Right kidney (tissue), 1 donor: ENCODE measurements around the gene MRTFB.
A peak's percentile ranks its signal among the peaks of the same experiment; 100 is the strongest.

Experiments used
- DNase-seq: peaks from one replicate; pipeline ENCODE4 v3.0.0-alpha.2; 2016

Gene MRTFB

DNA sequence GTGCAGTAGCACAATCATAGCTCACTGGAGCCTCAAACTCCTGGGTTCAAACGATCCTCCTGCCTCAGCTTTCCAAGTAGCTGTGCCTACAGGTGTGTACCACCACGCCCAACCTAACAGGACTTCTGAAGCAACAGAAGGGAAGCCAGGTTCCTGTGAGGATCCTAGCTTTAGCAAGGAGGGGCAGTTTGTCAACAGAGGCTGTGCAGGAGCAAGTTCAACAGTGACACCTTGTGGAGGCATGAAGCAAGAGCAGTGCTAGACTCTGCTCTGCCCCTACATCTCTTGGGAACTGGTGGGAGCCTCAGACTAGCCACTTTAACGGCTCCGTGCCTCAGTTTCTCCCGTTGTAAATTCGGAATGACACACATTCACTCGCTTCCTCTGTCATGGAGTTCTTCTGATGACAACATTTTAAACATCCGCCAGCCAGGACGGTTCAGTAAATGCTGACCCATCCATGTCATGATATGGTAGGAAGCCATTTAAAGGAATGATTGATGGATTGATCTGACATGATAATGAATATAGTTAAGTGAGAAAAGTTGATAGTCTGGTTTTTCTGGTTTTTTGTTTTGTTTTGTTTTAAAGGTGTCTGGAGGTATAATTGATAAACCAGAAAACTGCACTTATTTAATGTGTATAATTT lies 218.7 kb downstream of the MRTFB start:
- no peak for DNase-seq

DNA sequence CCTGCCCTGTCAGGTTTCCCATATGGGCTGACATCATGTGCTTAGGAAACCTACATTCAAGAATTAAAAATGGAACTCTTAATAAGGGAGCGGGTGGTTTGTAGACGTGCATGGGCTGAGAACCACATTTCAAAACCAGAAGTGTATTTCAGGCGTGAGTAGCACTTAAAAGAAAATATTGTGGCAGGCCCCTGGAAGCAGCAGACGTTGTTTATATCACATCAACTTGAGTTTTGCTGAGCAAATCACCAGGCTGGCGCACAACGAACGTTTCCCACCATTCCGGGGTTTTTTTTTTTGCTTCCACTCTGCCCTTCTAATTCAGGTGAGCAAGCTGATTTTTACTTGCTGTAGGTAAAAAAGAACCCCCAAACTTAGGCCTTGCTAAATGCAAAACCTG lies 220.2 kb downstream of the MRTFB start:
- DNase-seq: no peak

DNA sequence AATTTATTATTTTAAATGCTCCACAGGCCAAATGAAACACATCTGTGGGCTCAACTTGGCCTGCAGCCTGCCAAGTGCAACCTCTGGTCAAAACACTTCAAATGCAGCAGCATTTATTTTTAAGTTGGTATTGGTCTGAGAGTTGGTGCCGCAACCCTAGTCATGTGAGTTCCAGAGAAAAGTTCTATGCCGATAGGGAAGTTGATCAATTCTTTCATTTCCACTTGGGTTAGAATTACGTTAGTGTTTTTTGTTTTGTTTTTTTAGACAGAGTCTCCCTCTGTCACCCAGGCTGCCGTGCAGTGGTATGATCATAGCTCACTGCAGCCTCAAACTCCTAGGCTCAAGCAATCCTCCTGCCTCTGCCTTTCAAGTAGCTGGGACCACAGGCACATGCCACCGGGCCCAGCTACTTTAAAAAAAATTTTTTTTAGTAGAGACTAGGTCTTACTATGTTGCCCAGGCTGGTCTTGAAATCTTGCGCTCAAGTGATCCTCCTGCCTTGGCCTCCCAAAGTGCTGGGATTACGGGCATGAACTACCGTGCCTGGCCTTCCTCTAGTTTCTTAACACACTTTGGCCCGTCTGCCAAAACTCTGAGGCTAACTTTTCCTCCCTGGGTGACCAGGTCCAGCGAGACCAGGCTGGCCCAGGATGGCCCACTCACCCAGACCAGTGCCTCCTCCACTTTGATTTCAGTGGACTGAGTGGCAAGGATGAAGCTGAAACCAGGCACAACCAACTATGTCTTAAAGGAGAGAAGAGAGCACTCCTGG lies 221.1 kb downstream of the MRTFB start:
- no peak for DNase-seq

DNA sequence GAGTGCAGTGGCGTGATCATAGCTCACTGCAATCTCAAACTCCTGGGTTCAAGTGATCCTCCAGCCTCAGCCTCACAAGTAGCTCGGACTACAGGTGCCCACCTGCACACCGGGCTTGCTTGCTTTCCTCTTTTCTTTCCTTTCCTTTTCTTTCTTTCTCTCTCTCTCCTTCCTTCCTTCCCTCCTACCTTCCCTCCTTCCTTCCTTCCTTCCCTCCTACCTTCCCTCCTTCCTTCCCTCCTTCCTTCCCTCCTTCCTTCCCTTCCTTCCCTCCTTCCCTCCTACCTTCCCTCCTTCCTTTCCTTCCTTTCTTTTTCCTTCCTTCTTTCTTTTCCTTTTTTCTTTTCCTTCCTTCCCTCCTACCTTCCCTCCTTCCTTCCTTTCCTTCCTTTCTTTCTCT lies 225.5 kb downstream of the MRTFB start:
- no peak for DNase-seq

DNA sequence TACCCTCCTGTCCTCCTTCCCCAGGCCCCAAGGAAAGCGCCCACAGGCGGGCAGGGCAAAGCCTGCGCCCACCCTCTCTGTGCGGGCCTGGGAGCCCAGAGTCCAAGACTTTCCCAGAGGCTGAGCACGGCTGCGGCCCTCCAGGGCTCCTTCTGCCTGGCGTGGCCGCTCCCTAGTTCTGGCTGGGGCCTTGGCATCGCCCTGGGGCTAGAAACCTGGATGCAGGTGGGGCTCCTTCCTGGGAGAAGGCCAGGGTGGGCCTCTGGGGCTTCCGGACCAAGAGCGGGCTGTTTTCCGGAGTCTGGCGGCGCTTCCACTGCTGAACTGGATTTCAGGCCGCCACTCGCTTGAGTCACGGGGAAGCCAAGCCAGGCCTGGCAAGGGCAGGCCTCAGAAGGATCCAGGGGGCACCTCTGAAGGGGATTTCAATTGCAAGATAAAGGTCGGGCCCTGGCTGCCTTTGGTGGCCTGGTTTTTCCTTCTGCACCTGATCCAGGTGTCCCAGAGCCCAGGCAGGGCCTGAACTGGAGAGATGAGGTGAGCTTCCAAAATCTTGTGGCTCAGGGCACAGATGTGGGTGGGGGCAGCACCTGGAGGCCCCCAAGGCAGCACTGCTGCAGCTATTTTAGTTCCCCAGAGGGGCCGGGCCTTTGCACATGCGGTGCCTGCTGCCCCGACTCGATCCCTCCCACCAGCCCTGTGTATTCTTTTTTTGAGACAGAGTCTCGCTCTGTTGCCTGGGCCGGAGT lies 227.4 kb downstream of the MRTFB start:
- DNase-seq: no peak

DNA sequence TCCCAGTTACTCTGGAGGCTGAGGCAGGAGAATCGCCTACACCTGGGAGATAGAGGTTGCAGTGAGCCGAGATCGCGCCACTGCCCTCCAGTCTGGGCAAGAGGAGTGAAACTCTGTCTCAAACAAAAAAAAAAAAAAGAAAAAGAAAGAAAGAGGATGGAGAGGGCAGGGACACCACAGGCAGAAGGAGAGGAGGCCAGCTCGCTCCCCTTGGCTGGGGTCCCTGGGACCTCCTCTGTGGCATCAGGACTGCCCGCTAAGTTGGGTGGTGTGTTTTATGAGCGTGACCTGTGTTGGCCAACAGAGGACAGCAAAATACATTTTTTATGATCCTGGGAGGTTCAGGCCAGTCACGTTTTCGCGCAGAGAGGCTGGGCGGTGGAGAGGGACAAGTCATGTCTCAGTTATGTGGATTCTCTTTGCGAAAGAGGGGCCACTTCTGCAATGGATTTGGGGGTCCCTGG lies 229.6 kb downstream of the MRTFB start:
- peak; percentile 35 for DNase-seq

DNA sequence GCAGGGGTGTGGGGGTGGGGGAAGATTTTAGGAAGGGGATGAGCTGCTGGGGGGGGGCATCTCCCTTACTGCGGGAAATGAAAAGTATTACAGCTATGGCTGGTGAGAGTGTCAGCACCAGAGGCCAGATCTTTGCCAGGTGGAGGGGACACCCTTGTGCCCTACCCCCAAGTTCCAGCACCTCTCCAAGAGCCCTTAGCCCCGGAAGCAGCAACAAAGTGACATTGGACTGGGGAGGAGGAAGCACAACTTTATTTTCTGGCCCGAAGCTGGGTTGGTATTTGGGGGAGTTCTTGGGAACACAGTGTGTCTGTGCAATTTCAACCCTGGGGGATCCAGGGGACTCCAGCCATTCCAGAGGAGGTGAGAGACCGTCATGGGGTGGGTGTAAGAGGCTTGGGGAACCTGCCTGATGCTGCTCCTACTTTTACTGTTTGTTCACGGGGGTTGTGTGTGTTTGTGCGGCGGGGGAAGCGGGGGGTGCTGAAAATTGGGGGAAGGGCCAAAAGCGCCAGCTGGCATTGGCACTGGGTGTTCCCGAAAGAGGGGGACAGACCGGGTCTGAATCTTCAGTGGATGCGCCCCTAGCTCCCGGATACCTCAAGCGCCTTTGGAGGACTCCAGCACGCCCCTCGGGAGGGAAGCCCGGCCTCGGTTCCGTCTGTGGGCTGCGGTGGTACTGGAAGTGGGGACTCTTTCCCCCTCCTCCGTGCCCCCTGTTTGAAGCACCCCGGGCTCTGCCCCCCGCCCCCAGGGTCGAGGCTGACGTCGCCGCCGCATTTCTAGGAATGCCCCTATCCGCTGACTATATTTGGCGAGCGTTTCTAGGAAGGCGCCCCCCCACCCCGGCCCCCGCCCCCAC lies 230.3 kb downstream of the MRTFB start:
- DNase-seq: peak; percentile 37

DNA sequence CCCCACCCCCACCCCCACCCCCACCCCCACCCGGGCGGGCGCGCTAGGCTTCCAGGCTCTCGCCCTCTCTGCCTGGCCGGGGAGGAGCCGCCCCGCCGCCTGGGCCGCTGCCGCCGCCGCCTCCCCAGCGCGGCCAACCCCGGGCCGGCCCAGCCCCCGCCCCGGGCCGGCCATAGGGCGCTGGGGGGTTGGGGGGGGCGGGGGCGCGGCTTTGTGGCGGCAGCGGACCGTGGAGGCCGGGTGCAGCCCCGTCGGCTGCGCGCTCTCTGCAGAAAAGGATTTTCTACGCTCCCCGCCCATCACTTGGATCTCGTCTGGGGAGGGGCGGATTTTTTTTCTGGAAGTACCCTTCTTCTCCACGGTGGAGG lies 230.9 kb downstream of the MRTFB start:
- DNase-seq: no peak

DNA sequence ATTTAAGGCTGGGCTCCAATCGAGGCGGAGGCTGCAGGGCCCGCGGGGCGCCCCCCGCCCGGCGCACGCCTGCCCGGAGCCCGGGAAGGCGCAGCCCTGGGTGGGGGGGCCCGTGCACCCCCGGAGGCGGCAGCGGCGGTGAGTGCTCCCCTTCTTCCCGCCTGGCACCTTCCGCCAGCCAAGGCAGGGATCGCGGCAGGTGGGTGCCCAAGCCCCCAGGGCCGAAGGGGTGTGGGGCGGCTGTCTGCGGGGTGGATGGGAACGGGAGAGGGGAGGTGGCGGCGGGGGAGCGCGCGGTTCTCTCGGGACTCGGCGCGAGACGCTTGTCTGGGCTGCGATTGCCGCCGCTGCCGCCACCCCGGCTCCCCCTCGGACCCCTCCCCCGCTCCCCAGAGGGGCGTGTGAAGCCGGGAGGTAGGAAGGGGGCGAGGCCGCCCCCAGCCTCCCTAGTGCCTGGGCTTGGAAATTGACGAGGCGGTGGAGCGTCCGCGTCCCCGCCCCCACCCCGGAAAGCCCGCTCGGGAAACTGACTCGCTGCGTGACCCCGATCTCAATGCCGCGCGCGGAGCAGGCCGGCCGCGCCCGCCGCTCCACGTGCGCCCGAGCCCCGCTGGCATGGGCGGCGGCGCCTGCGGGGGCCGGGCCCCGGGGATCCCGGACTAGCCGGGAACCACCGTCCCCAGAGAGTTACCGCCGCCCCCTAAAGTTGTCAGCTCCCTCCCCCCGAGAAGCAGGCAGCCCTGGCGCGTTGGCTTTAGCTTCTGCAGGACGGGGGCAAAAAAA lies 231.5 kb downstream of the MRTFB start:
- DNase-seq: peak; percentile 79

DNA sequence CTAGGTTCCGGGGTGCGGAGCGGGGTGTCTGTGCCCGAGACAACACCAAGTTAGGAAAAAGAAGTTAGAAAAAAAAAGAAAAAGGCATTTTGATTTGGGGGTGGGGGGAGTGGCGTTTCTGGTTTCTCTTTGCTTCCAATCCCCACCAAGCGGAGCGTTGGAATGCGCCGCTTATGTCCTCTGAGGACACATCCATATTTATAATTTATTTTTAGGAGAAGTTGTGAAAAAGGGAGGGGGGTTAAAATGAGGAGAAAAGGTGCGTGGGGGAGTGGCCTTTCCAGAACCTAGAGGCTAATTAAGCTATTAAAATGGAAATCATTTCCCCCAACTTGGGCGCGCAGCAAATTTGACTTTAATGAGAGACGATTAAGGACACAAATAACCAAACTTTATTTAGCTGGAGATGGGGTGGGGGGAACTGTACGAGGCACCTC lies 232.1 kb downstream of the MRTFB start:
- no peak for DNase-seq

DNA sequence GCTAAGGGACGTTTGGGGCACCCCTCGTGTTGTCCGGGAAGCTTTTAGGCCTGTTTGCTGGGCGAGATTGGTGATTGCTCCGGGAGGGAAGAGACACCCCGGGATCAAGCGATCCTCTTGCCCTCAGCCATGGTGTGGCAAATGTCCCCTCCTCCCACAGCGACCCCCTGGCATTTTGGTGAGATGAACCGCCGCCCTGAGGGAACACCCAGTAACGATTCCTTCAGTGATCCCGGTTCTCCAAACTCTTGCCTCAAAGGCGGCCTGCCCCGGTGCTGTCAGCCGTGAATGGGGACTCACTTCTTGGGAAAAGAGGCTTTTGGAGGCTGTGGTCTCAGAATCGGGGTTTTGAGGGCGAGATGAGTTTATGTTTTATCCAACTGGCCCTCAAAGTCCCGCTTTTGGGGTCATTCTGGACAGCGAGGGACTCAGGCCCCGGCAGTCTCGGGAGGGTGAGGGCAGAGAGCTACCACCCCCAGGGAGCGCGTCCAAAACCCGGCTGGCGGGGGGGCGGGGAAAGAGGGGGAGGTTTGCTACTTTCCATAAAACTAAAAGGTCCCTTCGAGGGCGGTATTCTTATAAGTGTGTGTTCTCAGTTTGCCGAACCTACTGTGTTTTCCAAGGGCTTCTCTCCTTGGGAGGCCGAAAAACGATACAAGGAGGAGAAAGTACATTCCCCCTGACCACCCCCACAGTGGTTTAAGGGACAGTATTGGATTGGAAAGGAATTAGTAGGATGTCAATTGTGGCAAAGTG lies 232.7 kb downstream of the MRTFB start:
- DNase-seq: peak; percentile 49

DNA sequence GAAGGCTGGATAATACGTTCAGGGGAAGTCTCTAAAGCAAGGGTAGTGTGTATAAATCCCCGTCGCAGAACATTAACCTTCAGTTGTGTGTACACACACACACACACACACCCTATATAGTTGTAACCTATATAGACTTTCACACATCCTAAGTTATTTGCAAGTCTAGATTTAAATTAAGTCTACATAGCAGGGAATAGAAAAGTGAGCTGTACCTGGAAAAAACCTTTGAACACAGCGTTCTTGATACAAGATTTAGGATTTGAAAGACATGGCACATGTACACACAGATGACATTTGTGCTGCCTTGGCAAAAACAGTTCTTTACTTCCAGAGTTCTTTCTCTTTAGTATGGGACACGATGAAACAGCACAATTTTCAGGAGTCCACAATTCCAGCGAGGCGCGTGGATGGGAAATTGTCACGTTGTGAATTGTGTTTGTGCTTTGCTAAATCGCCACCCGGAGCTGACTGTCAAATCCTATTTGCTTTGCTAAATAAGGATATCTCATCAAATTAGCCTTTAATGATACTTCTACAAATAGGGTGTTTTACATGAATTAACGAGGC lies 233.9 kb downstream of the MRTFB start:
- no peak for DNase-seq

DNA sequence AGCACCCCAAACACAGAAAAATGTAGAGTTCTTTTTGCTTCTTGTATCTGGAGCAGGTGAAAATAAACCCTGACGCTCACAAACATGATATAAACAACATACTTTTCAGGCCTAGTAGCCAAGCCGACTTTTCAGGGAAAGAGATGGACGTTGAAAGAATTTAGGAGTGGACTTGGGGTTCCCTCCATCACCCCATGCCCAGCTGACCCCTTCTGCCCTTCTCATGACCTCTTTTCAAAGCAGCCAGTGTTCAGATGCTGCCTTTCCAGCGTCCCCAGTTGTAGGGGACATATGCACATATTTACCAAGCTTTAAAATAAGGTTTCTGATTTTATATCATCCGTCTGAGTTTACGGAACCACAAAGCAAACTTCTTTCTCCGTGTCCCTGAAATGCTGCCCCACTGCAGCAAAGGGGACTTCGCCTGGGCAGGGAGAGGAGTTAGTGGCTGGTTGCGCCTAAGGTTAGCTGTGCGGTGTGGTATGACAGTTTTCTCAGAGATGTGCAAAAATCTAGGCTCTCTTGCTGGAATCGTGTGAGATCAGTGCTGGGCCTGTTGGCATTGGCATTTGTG lies 235.5 kb downstream of the MRTFB start:
- no peak for DNase-seq

DNA sequence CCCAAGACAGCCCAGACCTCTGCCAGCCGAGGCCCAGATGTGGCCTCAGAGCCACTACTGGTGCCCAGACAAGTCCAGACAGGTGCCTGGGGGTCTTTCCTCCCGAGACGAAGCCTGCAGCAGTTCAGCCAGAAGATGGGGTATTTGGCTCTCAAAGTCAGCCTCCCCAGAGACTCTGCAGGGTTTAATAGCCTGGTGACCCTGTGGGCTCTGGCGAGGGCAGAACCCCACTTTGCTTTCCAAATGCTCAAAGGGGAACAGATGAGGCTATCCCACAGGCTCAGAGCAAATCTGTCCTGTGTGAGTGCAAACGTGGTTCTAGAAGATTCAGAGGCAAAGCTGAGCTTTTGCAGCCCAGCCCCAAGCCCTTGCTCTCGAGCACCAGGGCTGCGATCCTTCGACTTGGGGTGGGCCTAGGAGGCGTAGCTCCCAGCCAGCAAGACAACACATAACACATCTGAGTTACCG lies 236.0 kb downstream of the MRTFB start:
- DNase-seq: no peak

DNA sequence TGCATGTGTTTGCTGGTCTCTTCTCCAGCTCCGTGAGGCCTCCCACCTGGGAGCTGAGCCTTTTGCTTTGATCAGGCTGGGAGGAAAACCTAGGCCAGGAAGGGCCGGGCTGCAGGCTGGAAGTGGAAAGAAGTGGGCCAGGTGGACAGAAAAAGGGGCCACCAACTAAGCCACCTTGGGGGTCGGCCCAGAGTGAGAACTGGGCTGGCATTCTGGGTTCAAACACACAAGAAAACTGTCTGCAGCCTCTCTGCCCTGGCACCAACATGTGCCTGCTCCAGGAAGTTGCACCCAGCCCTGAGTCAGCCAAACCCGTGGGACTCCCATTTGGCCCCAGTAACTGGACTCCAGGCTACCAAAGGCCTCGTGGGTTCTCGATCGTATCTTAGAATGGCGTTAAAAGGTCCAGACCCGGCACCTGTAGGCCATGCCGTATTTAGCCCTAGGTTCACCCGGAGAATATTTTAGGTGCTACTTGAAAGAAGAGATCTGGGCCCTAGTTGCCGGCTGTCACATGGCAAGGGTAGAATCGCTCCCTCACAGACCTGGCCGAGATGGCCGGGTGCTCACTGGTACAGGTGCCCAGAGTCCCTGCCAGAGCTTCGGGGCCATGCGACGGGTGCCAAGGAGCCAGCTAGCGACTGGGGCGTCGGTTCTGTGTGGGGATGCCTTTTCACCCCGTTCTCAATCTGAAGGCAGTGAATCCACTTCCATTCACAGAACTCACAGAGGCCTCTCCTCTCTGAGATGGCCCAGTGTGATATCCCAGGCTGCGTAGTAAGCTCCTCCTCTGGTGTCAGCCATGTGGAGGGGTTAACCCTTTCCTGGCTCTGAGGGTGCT lies 236.6 kb downstream of the MRTFB start:
- DNase-seq: no peak

DNA sequence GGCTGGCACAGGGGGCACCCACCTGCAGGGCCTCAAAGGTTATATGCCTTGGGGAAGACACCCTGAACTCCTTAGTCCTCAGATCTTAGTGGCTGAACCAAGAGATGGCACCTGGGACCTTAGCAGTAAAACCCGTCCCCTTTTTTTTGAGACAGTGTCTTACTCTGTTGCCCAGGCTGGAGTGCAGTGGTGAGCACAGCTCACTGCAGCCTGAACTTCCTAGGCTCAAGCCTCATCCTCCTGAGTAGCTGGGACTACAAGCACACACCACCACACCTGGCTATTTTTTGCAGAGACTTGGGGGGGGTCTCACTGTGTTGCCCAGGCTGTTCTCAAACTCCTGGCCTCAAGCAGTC lies 237.2 kb downstream of the MRTFB start:
- no peak for DNase-seq

DNA sequence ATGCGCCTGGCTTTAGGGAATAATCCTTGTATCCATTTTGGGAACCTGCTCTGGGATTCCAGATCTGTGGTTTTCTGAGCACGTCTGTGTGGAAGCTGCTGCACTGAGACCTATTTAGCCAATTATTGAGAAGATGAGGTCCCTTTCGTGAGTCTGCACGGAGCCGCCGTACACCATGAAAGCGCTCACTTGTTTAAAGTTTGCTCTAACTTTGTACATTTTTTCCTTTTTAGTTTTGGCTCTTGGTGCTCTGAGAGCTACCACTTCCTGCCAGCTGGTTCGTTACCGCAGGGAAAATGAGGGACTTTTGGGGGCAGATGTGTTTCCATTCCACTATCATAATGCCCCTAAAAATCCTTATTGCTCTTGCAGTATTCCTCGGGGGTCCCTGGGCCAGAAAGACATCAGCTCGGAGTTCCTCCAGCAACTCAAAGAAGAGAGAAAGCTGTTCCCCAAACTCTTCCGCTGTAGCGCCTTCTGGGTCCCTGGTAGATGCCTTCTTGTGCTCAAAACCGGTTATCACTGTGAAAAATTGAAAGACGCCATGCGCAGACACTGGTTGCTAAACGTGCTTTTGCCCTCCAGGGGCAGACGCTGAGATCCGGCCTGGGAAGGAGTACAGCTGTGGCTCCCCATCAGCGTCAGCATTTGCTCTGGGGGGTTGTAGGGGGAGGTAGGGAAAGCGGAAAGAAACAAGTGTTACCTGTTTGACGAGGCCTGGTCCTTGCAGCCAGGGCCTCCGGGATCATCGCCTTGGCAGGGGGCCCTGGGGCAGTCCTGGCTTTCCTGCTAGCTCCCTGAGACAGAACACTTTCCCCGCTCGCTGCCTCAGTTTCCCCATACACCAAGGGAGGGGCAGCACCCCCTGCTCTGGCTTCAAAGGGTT lies 238.1 kb downstream of the MRTFB start:
- DNase-seq: no peak

DNA sequence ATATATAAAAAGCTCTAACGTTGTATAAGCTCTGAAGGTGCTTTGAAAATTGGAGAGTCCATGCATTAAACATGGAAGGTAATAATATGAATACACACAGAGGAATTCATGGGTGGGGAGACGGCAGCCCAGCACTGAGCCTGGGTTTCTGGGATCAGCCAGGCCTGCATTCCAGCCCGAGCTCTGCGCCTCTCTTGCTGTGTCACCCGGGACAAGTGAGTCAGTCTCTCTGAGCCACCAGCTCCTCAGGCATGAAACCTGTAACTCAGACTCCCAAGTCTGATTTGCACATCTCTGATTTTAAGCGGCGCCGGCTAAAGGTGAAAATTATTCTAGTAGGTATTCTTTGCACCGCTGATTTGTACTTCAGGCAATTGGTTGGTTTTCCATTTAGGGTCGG lies 238.8 kb downstream of the MRTFB start:
- no peak for DNase-seq
